NCI-H524 (cell line): ENCODE data around the gene ARFRP1.

Source experiments
- DNase-seq, 2 experiments: peaks; one replicate each; lab custom pipeline; 2025; lab: John Stamatoyannopoulos, UW

Gene ARFRP1

GRCh38 chr20:63707558-63708300 is at the start of gene ARFRP1, which contains the start of gene ZGPAT:
TSS of gene ARFRP1 (minus strand) at chr20:63707976. CDS start at chr20:63707091, 885 bp downstream.
TSS of gene ZGPAT (plus strand) at chr20:63708039. CDS start at chr20:63708581, 542 bp downstream.
- peak; percentile 63 to 72 for DNase-seq

- no peak for DNase-seq
These were observed 48.8 kb upstream of the ARFRP1 start for GRCh38 chr20:63756648-63756991.

- DNase-seq: no peak
These were observed 48.3 kb upstream of the ARFRP1 start for GRCh38 chr20:63755933-63756647.

GRCh38 chr20:63754008-63754407 is 46.2 kb upstream of the ARFRP1 start:
- DNase-seq: no peak

GRCh38 chr20:63753381-63753780 is 45.6 kb upstream of the ARFRP1 start:
- no peak for DNase-seq

GRCh38 chr20:63752411-63753101 is 44.8 kb upstream of the ARFRP1 start:
- no peak for DNase-seq

GRCh38 chr20:63751471-63752271 is 43.9 kb upstream of the ARFRP1 start:
- no peak for DNase-seq

- no peak for DNase-seq
These were observed 43.2 kb upstream of the ARFRP1 start for GRCh38 chr20:63750807-63751470.

- no peak for DNase-seq
These were observed 42.1 kb upstream of the ARFRP1 start for GRCh38 chr20:63749597-63750508.

- no peak for DNase-seq
These were observed 41.1 kb upstream of the ARFRP1 start for GRCh38 chr20:63748934-63749270.

GRCh38 chr20:63748070-63748933 is 40.5 kb upstream of the ARFRP1 start:
- no peak for DNase-seq

- DNase-seq: no peak
These were observed 39.9 kb upstream of the ARFRP1 start for GRCh38 chr20:63747622-63748069.

GRCh38 chr20:63746751-63747315 is 39.1 kb upstream of the ARFRP1 start:
- DNase-seq: no peak

- DNase-seq: no peak
These were observed 38.4 kb upstream of the ARFRP1 start for GRCh38 chr20:63745961-63746731.

GRCh38 chr20:63745424-63745805 is 37.6 kb upstream of the ARFRP1 start:
- no peak for DNase-seq

- no peak for DNase-seq
These were observed 37.0 kb upstream of the ARFRP1 start for GRCh38 chr20:63744574-63745423.

- DNase-seq: no peak
These were observed 36.4 kb upstream of the ARFRP1 start for GRCh38 chr20:63744158-63744557.
